ENCODE results near the gene ZNF74. TPM values are rescaled to one million over a fixed set of nuclear protein-coding genes. Genes with fewer than 3 reads are reported as not detected.
"Not testable (repeated sequence)": the region's sequence is repeated elsewhere in the genome, so short reads cannot be mapped to it uniquely, and the experiment has no call there.

The ZNF74 gene
- total RNA-seq, 1 donor from 2014 or later, result 54.2 TPM

DNA sequence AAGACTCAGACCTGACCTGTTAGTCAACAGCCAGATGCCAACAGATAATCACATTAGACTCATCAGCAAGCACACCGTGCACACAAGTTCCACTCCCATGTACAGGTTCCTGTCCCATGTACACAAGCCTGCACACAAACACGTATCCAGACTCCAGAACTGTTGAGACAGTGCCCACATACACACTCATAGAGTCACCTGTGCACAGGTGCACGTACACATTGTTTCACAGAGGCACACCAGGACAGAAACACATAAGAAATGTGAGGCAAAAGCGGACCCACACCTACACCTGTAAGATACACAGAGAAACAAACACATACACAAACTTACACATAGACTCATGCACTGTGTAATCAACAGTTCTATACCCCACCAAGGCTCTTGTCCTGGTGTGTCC, 2.7 kb upstream of the ZNF74 start:
- Mint-ChIP-seq H3K27me3 (ENCODE audit: low read depth) (peaks cover 8% of the 10 kb centered on the region), H3K9me3 (no peaks in the 10 kb centered on the region), H3K36me3 (ENCODE audit: low read depth) (no peaks in the 10 kb centered on the region), H3K4me3 (peak overlapping the region; percentile 42), H3K27ac (ENCODE audit: unreplicated experiment) (no peak overlapping the region), H3K4me1 (peaks cover 25% of the 10 kb centered on the region)
- TF ChIP-seq, protein P1, sequence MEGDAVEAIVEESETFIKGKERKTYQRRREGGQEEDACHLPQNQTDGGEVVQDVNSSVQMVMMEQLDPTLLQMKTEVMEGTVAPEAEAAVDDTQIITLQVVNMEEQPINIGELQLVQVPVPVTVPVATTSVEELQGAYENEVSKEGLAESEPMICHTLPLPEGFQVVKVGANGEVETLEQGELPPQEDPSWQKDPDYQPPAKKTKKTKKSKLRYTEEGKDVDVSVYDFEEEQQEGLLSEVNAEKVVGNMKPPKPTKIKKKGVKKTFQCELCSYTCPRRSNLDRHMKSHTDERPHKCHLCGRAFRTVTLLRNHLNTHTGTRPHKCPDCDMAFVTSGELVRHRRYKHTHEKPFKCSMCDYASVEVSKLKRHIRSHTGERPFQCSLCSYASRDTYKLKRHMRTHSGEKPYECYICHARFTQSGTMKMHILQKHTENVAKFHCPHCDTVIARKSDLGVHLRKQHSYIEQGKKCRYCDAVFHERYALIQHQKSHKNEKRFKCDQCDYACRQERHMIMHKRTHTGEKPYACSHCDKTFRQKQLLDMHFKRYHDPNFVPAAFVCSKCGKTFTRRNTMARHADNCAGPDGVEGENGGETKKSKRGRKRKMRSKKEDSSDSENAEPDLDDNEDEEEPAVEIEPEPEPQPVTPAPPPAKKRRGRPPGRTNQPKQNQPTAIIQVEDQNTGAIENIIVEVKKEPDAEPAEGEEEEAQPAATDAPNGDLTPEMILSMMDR (conservative IDR thresholded peaks at IDR 0.05), result no peak
- no peak for DNase-seq (ENCODE audit: low read depth, low spot score)

DNA sequence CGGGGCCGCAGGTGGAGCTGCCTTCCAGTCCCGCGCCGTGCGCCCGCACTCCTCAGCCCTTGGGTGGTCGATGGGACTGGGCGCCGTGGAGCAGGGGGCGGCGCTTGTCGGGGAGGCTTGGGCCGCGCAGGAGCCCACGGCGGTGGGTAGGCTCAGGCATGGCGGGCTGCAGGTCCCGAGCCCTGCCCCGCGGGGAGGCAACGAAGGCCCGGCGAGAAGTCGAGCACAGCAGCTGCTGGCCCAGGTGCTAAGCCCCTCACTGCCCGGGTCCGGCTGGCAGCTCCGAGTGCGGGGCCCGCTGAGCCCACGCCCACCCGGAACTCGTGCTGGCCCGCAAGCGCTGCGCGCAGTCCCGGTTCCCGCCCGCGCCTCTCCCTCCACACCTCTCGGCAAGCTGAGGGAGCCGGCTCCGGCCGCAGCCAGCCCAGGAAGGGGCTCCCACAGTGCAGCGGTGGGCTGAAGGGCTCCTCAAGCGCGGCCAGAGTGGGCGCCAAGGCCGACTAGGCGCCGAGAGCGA, 1.5 kb upstream of the ZNF74 start:
- H3K9me3 Mint-ChIP-seq; H3K36me3 Mint-ChIP-seq (ENCODE audit: low read depth); H3K27me3 Mint-ChIP-seq (ENCODE audit: low read depth); H3K27ac Mint-ChIP-seq (ENCODE audit: unreplicated experiment); H3K4me3 Mint-ChIP-seq; DNase-seq (ENCODE audit: low read depth, low spot score): not testable (repeated sequence)
- peaks cover 37% of the 10 kb centered on the region for H3K4me1 Mint-ChIP-seq

GRCh38 chr22:20392983-20393704, 807 bp upstream of the ZNF74 start:
- DNase-seq (ENCODE audit: low read depth, low spot score), result no peak
- TF ChIP-seq, protein P1 (conservative IDR thresholded peaks at IDR 0.05), result no peak
- H3K36me3 Mint-ChIP-seq (ENCODE audit: low read depth), result peaks cover 8% of the 10 kb centered on the region

DNA sequence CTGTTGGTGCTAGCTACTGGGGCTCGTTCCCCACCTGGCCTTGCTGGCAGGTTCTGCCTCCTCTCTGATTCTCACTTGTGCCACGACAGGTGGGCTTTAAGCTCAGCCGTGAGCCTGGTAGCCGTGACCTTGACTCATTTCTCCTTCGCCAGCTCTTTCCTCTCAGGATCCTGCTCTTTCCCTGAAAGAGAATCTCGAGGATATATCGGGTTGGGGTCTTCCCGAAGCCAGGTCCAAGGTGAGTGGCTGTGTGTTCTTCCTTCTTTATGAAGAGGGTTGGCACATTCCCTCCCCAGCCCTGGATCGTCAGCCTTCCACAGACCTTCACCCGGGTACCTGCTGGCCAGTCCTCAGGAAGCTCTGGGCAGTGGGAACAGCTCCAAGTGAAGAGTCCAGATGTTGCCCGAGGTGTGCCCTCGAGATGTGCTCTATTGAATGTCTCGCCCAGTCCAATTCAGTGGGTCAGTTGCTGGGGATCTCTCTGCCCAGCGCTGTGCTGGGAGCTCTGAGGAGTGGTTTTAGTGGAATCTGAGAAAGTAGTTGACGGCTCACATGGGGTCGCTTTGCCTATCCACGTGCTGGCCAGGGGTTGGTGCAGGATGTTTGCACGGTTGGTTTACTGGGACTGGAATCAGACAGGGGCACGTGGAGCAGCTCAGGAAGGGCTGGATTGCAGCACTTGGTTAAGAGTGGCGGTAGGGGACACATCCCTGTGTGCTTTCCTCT, 1.4 kb downstream of the ZNF74 start:
- DNase-seq (ENCODE audit: low read depth, low spot score), result no peak
- Mint-ChIP-seq H3K36me3 (ENCODE audit: low read depth) (peaks cover 11% of the 10 kb centered on the region), H3K9me3 (no peaks in the 10 kb centered on the region), H3K4me3 (peak overlapping the region; percentile 94), H3K4me1 (peaks cover 47% of the 10 kb centered on the region), H3K27me3 (ENCODE audit: low read depth) (no peaks in the 10 kb centered on the region), H3K27ac (ENCODE audit: unreplicated experiment) (peak overlapping the region; percentile 91)
- TF ChIP-seq, protein P1 (conservative IDR thresholded peaks at IDR 0.05), result no peak

More at GRCh38 chr22:20392983-20393704, 807 bp upstream of the ZNF74 start:
- Mint-ChIP-seq H3K4me3 (peak overlapping the region; percentile 94), H3K27me3 (ENCODE audit: low read depth) (peaks cover 2% of the 10 kb centered on the region), H3K4me1 (peaks cover 40% of the 10 kb centered on the region), H3K9me3 (no peaks in the 10 kb centered on the region), H3K27ac (ENCODE audit: unreplicated experiment) (peak overlapping the region; percentile 94)

- TF ChIP-seq, protein P1 (conservative IDR thresholded peaks at IDR 0.05), result no peak
- H3K27me3 Mint-ChIP-seq (ENCODE audit: low read depth), result no peaks in the 10 kb centered on the region
- no peak for DNase-seq (ENCODE audit: low read depth, low spot score)
These were observed 1.9 kb downstream of the ZNF74 start for GRCh38 chr22:20395907-20396287.

GRCh38 chr22:20396639-20397038, 2.7 kb downstream of the ZNF74 start:
- H3K27me3 Mint-ChIP-seq (ENCODE audit: low read depth), result no peaks in the 10 kb centered on the region
- no peak for DNase-seq (ENCODE audit: low read depth, low spot score)
- peak overlapping the region; percentile 94 for H3K4me3 Mint-ChIP-seq

More at GRCh38 chr22:20395907-20396287, 1.9 kb downstream of the ZNF74 start:
- Mint-ChIP-seq H3K4me1 (peaks cover 47% of the 10 kb centered on the region), H3K36me3 (ENCODE audit: low read depth) (peaks cover 11% of the 10 kb centered on the region), H3K9me3 (no peaks in the 10 kb centered on the region), H3K4me3 (peak overlapping the region; percentile 94), H3K27ac (ENCODE audit: unreplicated experiment) (no peak overlapping the region)

More at GRCh38 chr22:20396639-20397038, 2.7 kb downstream of the ZNF74 start:
- no peak overlapping the region for H3K27ac Mint-ChIP-seq (ENCODE audit: unreplicated experiment)
- H3K4me1 Mint-ChIP-seq, result peaks cover 47% of the 10 kb centered on the region
- H3K36me3 Mint-ChIP-seq (ENCODE audit: low read depth), result peaks cover 11% of the 10 kb centered on the region
- no peaks in the 10 kb centered on the region for H3K9me3 Mint-ChIP-seq
- TF ChIP-seq, protein P1 (conservative IDR thresholded peaks at IDR 0.05), result no peak
